GM12891 (cell line): ENCODE data around the gene CCDC30.

Experiments
- PAX5 ChIP-seq: IDR thresholded peaks from 2 replicates; pipeline ENCODE4 v1.6.1; 2011; ENCODE audit warnings: low read length, moderate library complexity, mild to moderate bottlenecking; ENCODE audit not compliant: insufficient read depth, severe bottlenecking
- POLR2A ChIP-seq: IDR thresholded peaks from 2 replicates; pipeline ENCODE4 v1.6.1; 2011; ENCODE audit warnings: low read depth, low read length, control low read depth
- POLR2AphosphoS5 ChIP-seq: IDR thresholded peaks from 2 replicates; pipeline ENCODE4 v1.6.1; 2011; ENCODE audit warnings: low read depth, low read length, control low read depth
- POU2F2 ChIP-seq: IDR thresholded peaks from 2 replicates; pipeline ENCODE4 v1.6.1; 2011; ENCODE audit warnings: low read depth, mild to moderate bottlenecking, control low read depth, low read length, moderate library complexity
- SPI1 ChIP-seq: IDR thresholded peaks from 2 replicates; pipeline ENCODE4 v1.6.1; 2011; ENCODE audit warnings: low read depth, low read length, control low read depth
- TAF1 ChIP-seq: IDR thresholded peaks from 2 replicates; pipeline ENCODE4 v1.6.1; 2011; ENCODE audit warnings: low read depth, low read length, control low read depth

DNA sequence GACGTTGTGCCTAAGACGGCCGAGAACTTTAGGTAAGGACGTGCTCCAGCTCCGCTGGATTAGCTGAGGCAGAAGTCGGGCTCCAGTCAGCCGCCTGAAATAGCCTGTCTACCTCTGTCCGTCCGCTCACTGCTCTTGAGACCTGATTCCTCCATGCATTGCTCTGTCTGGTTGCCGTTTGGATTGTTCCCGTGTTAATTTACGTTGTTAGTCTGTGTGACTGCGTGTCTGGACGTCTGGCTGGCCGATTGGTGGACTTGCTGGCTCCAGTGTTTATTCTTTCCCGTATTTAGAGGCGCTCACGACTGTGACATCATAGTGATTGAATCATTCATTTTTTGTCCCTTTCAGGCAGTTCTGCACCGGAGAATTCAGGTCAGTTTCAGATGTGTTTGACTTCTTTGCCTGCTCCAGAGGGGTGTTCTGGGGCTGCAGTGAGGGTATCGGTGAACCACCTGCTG lies 195.8 kb downstream of the CCDC30 start:
- no peak for TF ChIP-seq POLR2AphosphoS5
- no peak for TF ChIP-seq POLR2A
- no peak for TF ChIP-seq TAF1
- no peak for TF ChIP-seq SPI1
- no peak for TF ChIP-seq PAX5
- no peak for TF ChIP-seq POU2F2
